BE2C (cell line): ENCODE measurements around the gene MIOS.
"Not testable (repeated sequence)": the region's sequence is repeated elsewhere in the genome, so short reads cannot be mapped to it uniquely, and the experiment has no call there.

Source experiments
- DNase-seq: peaks from one replicate; pipeline ENCODE4 v3.0.0-alpha.2; 2020
- H3K27me3 ChIP-seq: fragments of 250-450 bp; sonication (Bioruptor Pico); 2 replicates; pipeline ENCODE4 v1.5.1; 2020; ENCODE audit warnings: mild to moderate bottlenecking
- H3K36me3 ChIP-seq: fragments of 250-450 bp; sonication (Bioruptor Pico); 2 replicates; pipeline ENCODE4 v1.5.1; 2020; ENCODE audit warnings: mild to moderate bottlenecking
- H3K4me1 ChIP-seq: fragments of 250-450 bp; sonication (Bioruptor Pico); 2 replicates; pipeline ENCODE4 v1.5.1; 2020
- H3K4me3 ChIP-seq: 2 replicates; pipeline ENCODE4 v1.5.1; 2011; ENCODE audit warnings: low read depth, low read length
- H3K9me3 ChIP-seq: fragments of 250-450 bp; sonication (Bioruptor Pico); 2 replicates; pipeline ENCODE4 v1.5.1; 2020
- TF ChIP-seq, protein P1 (sequence below): IDR thresholded peaks from 2 replicates; pipeline ENCODE4 v1.5.1; 2012; ENCODE audit warnings: mild to moderate bottlenecking, low read depth, low read length

Gene MIOS

DNA sequence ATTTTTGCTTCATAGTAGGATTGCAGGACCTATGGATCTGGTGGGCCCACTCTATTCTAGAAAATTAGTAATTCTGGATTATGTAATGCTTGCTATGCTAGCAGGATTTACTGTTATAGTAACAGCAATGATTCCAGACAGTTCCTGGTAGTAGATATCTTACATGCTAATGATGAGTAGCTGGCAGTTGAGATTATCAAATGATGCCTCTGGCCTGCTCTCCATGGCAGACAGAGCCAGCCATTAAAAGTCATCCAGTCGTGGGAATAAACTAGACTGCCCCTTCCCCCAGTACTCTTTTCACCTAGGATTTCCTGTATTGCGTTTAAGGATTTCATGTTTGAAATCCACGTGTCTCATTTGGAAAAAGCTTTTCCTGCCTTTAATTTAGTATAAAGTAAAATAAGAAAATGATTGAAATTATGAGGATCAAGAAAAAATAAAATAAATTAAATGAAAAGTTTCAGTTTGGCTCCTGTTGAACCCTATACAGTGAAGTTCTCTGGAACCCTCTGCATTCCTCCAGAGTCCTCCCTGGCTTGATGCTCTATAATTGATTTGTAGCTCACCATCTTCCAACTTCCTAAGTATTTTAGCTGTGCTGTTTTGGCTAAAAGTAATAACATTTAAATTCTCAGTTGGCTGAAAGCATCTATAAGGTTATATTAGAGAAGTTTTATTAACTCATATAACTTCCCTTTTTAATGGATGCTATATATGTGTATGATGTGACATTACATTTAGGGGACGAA, 88.5 kb downstream of the MIOS start:
- TF ChIP-seq, protein P1, sequence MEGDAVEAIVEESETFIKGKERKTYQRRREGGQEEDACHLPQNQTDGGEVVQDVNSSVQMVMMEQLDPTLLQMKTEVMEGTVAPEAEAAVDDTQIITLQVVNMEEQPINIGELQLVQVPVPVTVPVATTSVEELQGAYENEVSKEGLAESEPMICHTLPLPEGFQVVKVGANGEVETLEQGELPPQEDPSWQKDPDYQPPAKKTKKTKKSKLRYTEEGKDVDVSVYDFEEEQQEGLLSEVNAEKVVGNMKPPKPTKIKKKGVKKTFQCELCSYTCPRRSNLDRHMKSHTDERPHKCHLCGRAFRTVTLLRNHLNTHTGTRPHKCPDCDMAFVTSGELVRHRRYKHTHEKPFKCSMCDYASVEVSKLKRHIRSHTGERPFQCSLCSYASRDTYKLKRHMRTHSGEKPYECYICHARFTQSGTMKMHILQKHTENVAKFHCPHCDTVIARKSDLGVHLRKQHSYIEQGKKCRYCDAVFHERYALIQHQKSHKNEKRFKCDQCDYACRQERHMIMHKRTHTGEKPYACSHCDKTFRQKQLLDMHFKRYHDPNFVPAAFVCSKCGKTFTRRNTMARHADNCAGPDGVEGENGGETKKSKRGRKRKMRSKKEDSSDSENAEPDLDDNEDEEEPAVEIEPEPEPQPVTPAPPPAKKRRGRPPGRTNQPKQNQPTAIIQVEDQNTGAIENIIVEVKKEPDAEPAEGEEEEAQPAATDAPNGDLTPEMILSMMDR: no peak
- H3K9me3 ChIP-seq: no peaks in the 10 kb centered on the region

DNA sequence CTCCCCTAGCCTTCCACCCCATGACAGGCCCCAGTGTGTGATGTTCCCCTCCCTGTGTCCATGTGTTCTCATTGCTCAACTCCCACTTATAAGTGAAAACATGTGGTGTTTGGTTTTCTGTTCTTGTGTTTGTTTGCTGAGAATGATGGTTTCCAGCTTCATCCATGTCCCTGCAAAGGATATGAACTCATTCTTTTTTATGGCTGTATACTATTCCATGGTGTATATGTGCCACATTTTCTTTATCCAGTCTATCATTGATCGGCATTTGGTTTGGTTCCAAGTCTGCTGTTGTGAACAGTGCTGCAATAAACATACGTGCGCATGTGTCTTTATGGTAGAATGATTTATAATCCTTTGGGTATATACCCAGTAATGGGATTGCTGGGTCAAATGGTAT, 89.8 kb downstream of the MIOS start:
- H3K9me3 ChIP-seq, DNase-seq, H3K36me3 ChIP-seq: not testable (repeated sequence)

More for the DNA sequence above, 88.5 kb downstream of the MIOS start:
- H3K27me3 ChIP-seq: no peaks in the 10 kb centered on the region
- no peak overlapping the region for H3K4me3 ChIP-seq
- peak; percentile 48 for DNase-seq
- H3K4me1 ChIP-seq: peaks cover 5% of the 10 kb centered on the region; the same call in 1 of the 2 replicates
- no peaks in the 10 kb centered on the region for H3K36me3 ChIP-seq

More for the DNA sequence above, 89.8 kb downstream of the MIOS start:
- H3K4me1 ChIP-seq, H3K27me3 ChIP-seq, H3K4me3 ChIP-seq: not testable (repeated sequence)
